Duodenal mucosa (tissue), 2 donors: Measurements from ENCODE around the gene PIP5K1B.

Experiments
- H3K27ac ChIP-seq: one replicate; pipeline ENCODE4 v1.7.0; 2013; ENCODE audit warnings: low read depth, low read length
- H3K27me3 ChIP-seq, 2 donors: one replicate each; pipeline ENCODE4 v1.7.0; 2013; ENCODE audit warnings: low read length in 2 of 2, control low read depth in 1 of 2; ENCODE audit not compliant: insufficient read depth in 2 of 2, control insufficient read depth in 1 of 2
- H3K36me3 ChIP-seq, 2 donors: one replicate each; pipeline ENCODE4 v1.7.0; 2013; ENCODE audit warnings: low read length in 2 of 2, control low read depth in 1 of 2; ENCODE audit not compliant: insufficient read depth in 2 of 2, control insufficient read depth in 1 of 2
- H3K4me1 ChIP-seq, 2 donors: one replicate each; pipeline ENCODE4 v1.7.0; 2013; ENCODE audit warnings: low read length in 2 of 2, control low read depth in 1 of 2; ENCODE audit not compliant: insufficient read depth in 2 of 2, control insufficient read depth in 1 of 2
- H3K4me3 ChIP-seq, 2 donors: one replicate each; pipeline ENCODE4 v1.7.0; 2013; ENCODE audit warnings: low read length in 2 of 2, low read depth in 1 of 2
- H3K9ac ChIP-seq, 2 donors: one replicate each; pipeline ENCODE4 v1.7.0; 2013; ENCODE audit warnings: low read length in 2 of 2, low read depth in 1 of 2
- H3K9me3 ChIP-seq, 2 donors: one replicate each; pipeline ENCODE4 v1.7.0; 2013; ENCODE audit warnings: low read length in 2 of 2, control low read depth in 1 of 2; ENCODE audit not compliant: control insufficient read depth in 1 of 2

Gene PIP5K1B

GRCh38 chr9:68704814-68705530, at the start of gene PIP5K1B:
PIP5K1B (plus strand) TSS chr9:68705240; CDS start chr9:68822615, 117,375 bp downstream.
- H3K36me3 ChIP-seq, result no peaks in the 10 kb centered on the region
- H3K9ac ChIP-seq, result peak within 1 kb of the TSS; percentile 89 to 98
- peak within 1 kb of the TSS; percentile 84 to 95 for H3K4me3 ChIP-seq
- peaks cover 4 to 11% of the 10 kb centered on the region in 2 donors for H3K27me3 ChIP-seq
- peaks cover 26 to 33% of the 10 kb centered on the region in 2 donors for H3K4me1 ChIP-seq
- H3K27ac ChIP-seq, result peak within 1 kb of the TSS; percentile 83
- no peaks in the 10 kb centered on the region for H3K9me3 ChIP-seq

GRCh38 chr9:68664036-68664435, 41.0 kb upstream of the PIP5K1B start:
- Histone ChIP-seq H3K9ac (no peak overlapping the region), H3K4me1 (no peaks in the 10 kb centered on the region), H3K27ac (no peak overlapping the region), H3K27me3 (no peaks in the 10 kb centered on the region), H3K4me3 (no peak overlapping the region), H3K36me3 (no peaks in the 10 kb centered on the region), H3K9me3 (no peaks in the 10 kb centered on the region)

- Histone ChIP-seq H3K9ac (no peak overlapping the region), H3K4me3 (no peak overlapping the region), H3K27ac (no peak overlapping the region), H3K9me3 (no peaks in the 10 kb centered on the region), H3K4me1 (no peaks in the 10 kb centered on the region), H3K36me3 (no peaks in the 10 kb centered on the region), H3K27me3 (no peaks in the 10 kb centered on the region)
Observed at GRCh38 chr9:68668127-68668526, 36.9 kb upstream of the PIP5K1B start.

GRCh38 chr9:68669218-68669617, 35.8 kb upstream of the PIP5K1B start:
- Histone ChIP-seq H3K4me1 (no peaks in the 10 kb centered on the region), H3K9me3 (no peaks in the 10 kb centered on the region), H3K36me3 (no peaks in the 10 kb centered on the region), H3K9ac (no peak overlapping the region), H3K27me3 (no peaks in the 10 kb centered on the region), H3K27ac (no peak overlapping the region), H3K4me3 (no peak overlapping the region)

GRCh38 chr9:68672215-68672614, 32.8 kb upstream of the PIP5K1B start:
- Histone ChIP-seq H3K27ac (no peak overlapping the region), H3K36me3 (no peaks in the 10 kb centered on the region), H3K4me1 (no peaks in the 10 kb centered on the region), H3K4me3 (no peak overlapping the region), H3K9me3 (no peaks in the 10 kb centered on the region), H3K9ac (no peak overlapping the region), H3K27me3 (no peaks in the 10 kb centered on the region)

GRCh38 chr9:68672625-68673024, 32.4 kb upstream of the PIP5K1B start:
- Histone ChIP-seq H3K27ac (no peak overlapping the region), H3K9ac (no peak overlapping the region), H3K27me3 (no peaks in the 10 kb centered on the region), H3K4me3 (no peak overlapping the region), H3K4me1 (no peaks in the 10 kb centered on the region), H3K9me3 (no peaks in the 10 kb centered on the region), H3K36me3 (no peaks in the 10 kb centered on the region)

- no peak overlapping the region for H3K9ac ChIP-seq
- no peak overlapping the region for H3K27ac ChIP-seq
- no peaks in the 10 kb centered on the region for H3K4me1 ChIP-seq
- no peaks in the 10 kb centered on the region for H3K9me3 ChIP-seq
- H3K4me3 ChIP-seq, result no peak overlapping the region
- H3K27me3 ChIP-seq, result no peaks in the 10 kb centered on the region
- H3K36me3 ChIP-seq, result no peaks in the 10 kb centered on the region
Observed at GRCh38 chr9:68678430-68678829, 26.6 kb upstream of the PIP5K1B start.

- Histone ChIP-seq H3K9ac (no peak overlapping the region), H3K4me1 (no peaks in the 10 kb centered on the region), H3K4me3 (no peak overlapping the region), H3K27ac (no peak overlapping the region), H3K27me3 (no peaks in the 10 kb centered on the region), H3K36me3 (no peaks in the 10 kb centered on the region), H3K9me3 (no peaks in the 10 kb centered on the region)
Observed at GRCh38 chr9:68683433-68683832, 21.6 kb upstream of the PIP5K1B start.

GRCh38 chr9:68685213-68685612, 19.8 kb upstream of the PIP5K1B start:
- Histone ChIP-seq H3K4me3 (no peak overlapping the region), H3K9ac (no peak overlapping the region), H3K27me3 (no peaks in the 10 kb centered on the region), H3K36me3 (no peaks in the 10 kb centered on the region), H3K27ac (no peak overlapping the region), H3K4me1 (peaks cover 0 to 2% of the 10 kb centered on the region in 2 donors), H3K9me3 (no peaks in the 10 kb centered on the region)

GRCh38 chr9:68685770-68686169, 19.3 kb upstream of the PIP5K1B start:
- H3K27ac ChIP-seq, result no peak overlapping the region
- H3K36me3 ChIP-seq, result no peaks in the 10 kb centered on the region
- H3K9ac ChIP-seq, result no peak overlapping the region
- no peak overlapping the region for H3K4me3 ChIP-seq
- no peaks in the 10 kb centered on the region for H3K27me3 ChIP-seq
- H3K9me3 ChIP-seq, result no peaks in the 10 kb centered on the region
- H3K4me1 ChIP-seq, result peaks cover 0 to 6% of the 10 kb centered on the region in 2 donors
